Activated CD4-positive, alpha-beta memory T cell treated with anti-CD3 and anti-CD28 coated beads for 36 hours (primary cell): ENCODE measurements around the gene SMIM26. TPM values are rescaled to one million over a fixed set of nuclear protein-coding genes. Genes with fewer than 3 reads are reported as not detected.
"Not testable (repeated sequence)": the region's sequence is repeated elsewhere in the genome, so short reads cannot be mapped to it uniquely, and the experiment has no call there.

Source experiments
- CTCF ChIA-PET: fragments of 350-600 bp; sonication (Branson Sonifier 250); formaldehyde crosslinking; loops from one replicate; lab custom pipeline; 2021; ENCODE audit warnings: antibody characterized with exemption, inconsistent platforms; lab: Charles Lee
- POLR2A ChIA-PET: fragments of 350-600 bp; sonication (Branson Sonifier 250); formaldehyde crosslinking; loops from one replicate; lab custom pipeline; 2021; ENCODE audit warnings: antibody characterized with exemption; lab: Charles Lee
- DNase-seq: peaks from one replicate; pipeline ENCODE4 v3.0.0-alpha.2; 2020
- H3K27ac Mint-ChIP-seq: one replicate; pipeline ENCODE4 v1.8.0; 2021; ENCODE audit warnings: mixed read lengths
- H3K27me3 Mint-ChIP-seq: one replicate; pipeline ENCODE4 v1.8.0; 2021; ENCODE audit warnings: mixed read lengths
- H3K36me3 Mint-ChIP-seq: one replicate; pipeline ENCODE4 v1.8.0; 2021; ENCODE audit warnings: mixed read lengths
- H3K4me1 Mint-ChIP-seq: one replicate; pipeline ENCODE4 v1.8.0; 2021; ENCODE audit warnings: low read depth, mixed read lengths
- H3K4me3 Mint-ChIP-seq: one replicate; pipeline ENCODE4 v1.8.0; 2021; ENCODE audit warnings: mild to moderate bottlenecking, mixed read lengths
- H3K9me3 Mint-ChIP-seq: one replicate; pipeline ENCODE4 v1.8.0; 2021; ENCODE audit warnings: mixed read lengths
- intact Hi-C: fragments of 100-400 bp; cut with micrococcal nuclease; formaldehyde crosslinking; loops from one replicate; pipeline ENCODE4 v1.15.1; 2023
- total RNA-seq, 2 experiments: library from RNA; stranded (reverse); gene quantifications; one replicate each; pipeline ENCODE4 v1.2.3, GENCODE V29; 2021

SMIM26 gene
- 10 to 100 TPM; 56.0 to 59.0 TPM for total RNA-seq

- H3K27ac Mint-ChIP-seq = peak within 1 kb of the TSS; percentile 91
- DNase-seq = peak; percentile 96
- peaks cover 22% of the 10 kb centered on the region for H3K36me3 Mint-ChIP-seq
- CTCF ChIA-PET = interaction anchor here (0.6 kb wide), 1 partner anchor 59 kb away, joined by 3 read pairs; no protein-coding TSS in a partner anchor
- H3K4me3 Mint-ChIP-seq = peak within 1 kb of the TSS; percentile 90
- intact Hi-C loops = loop anchor here (1.0 to 5.0 kb wide), 9 partner anchors 20 to 600 kb away; partner anchors contain the start of genes DZANK1, MGME1, POLR3F and RBBP9
- H3K9me3 Mint-ChIP-seq = no peaks in the 10 kb centered on the region
- peaks cover 11% of the 10 kb centered on the region for H3K4me1 Mint-ChIP-seq
- no peaks in the 10 kb centered on the region for H3K27me3 Mint-ChIP-seq
- POLR2A ChIA-PET = interaction anchor here (0.8 to 3.0 kb wide), 2 partner anchors 59 to 99 kb away, joined by 3 to 14 read pairs; partner anchors contain the start of gene SEC23B
Observed at GRCh38 chr20:18566892-18567738, at the start of gene SMIM26. SMIM26 (plus strand) TSS chr20:18567432; CDS start chr20:18567479, 47 bp downstream.

GRCh38 chr20:18522066-18522465 is 45.2 kb upstream of the SMIM26 start:
- H3K4me3 Mint-ChIP-seq, H3K27ac Mint-ChIP-seq, H3K27me3 Mint-ChIP-seq, H3K9me3 Mint-ChIP-seq, POLR2A ChIA-PET, intact Hi-C loops, DNase-seq, CTCF ChIA-PET, H3K4me1 Mint-ChIP-seq: not testable (repeated sequence)
- H3K36me3 Mint-ChIP-seq = peaks cover 18% of the 10 kb centered on the region

GRCh38 chr20:18523066-18523465 is 44.2 kb upstream of the SMIM26 start:
- DNase-seq = no peak
- Mint-ChIP-seq H3K4me3 (no peak overlapping the region), H3K9me3 (no peaks in the 10 kb centered on the region), H3K27me3 (no peaks in the 10 kb centered on the region), H3K27ac (no peak overlapping the region), H3K4me1 (no peaks in the 10 kb centered on the region), H3K36me3 (peaks cover 25% of the 10 kb centered on the region)
- ChIA-PET POLR2A (no interaction called here), CTCF (no interaction called here)
- intact Hi-C loops = no loop called here

GRCh38 chr20:18524646-18525045 is 42.6 kb upstream of the SMIM26 start:
- H3K27me3 Mint-ChIP-seq = no peaks in the 10 kb centered on the region
- intact Hi-C loops = no loop called here
- H3K4me1 Mint-ChIP-seq = no peaks in the 10 kb centered on the region
- peaks cover 35% of the 10 kb centered on the region for H3K36me3 Mint-ChIP-seq
- POLR2A ChIA-PET = no interaction called here
- H3K9me3 Mint-ChIP-seq = no peaks in the 10 kb centered on the region
- no peak for DNase-seq
- H3K4me3 Mint-ChIP-seq = no peak overlapping the region
- no peak overlapping the region for H3K27ac Mint-ChIP-seq
- CTCF ChIA-PET = no interaction called here

- H3K27me3 Mint-ChIP-seq, H3K4me3 Mint-ChIP-seq, POLR2A ChIA-PET, H3K9me3 Mint-ChIP-seq, intact Hi-C loops, H3K4me1 Mint-ChIP-seq, H3K27ac Mint-ChIP-seq, DNase-seq, CTCF ChIA-PET: not testable (repeated sequence)
- peaks cover 49% of the 10 kb centered on the region for H3K36me3 Mint-ChIP-seq
Observed at GRCh38 chr20:18526761-18527160, 40.5 kb upstream of the SMIM26 start.

GRCh38 chr20:18527339-18527738 is 39.9 kb upstream of the SMIM26 start:
- CTCF ChIA-PET = no interaction called here
- no peaks in the 10 kb centered on the region for H3K9me3 Mint-ChIP-seq
- no peak for DNase-seq

GRCh38 chr20:18527836-18528235 is 39.4 kb upstream of the SMIM26 start:
- Mint-ChIP-seq H3K4me3 (no peak overlapping the region), H3K27me3 (no peaks in the 10 kb centered on the region), H3K9me3 (no peaks in the 10 kb centered on the region), H3K27ac (no peak overlapping the region), H3K4me1 (no peaks in the 10 kb centered on the region), H3K36me3 (peaks cover 60% of the 10 kb centered on the region)
- CTCF ChIA-PET = no interaction called here
- DNase-seq = no peak
- intact Hi-C loops = no loop called here
- POLR2A ChIA-PET = no interaction called here

More at GRCh38 chr20:18527339-18527738, 39.9 kb upstream of the SMIM26 start:
- intact Hi-C loops = no loop called here
- Mint-ChIP-seq H3K27me3 (no peaks in the 10 kb centered on the region), H3K27ac (no peak overlapping the region), H3K4me3 (no peak overlapping the region), H3K36me3 (peaks cover 55% of the 10 kb centered on the region), H3K4me1 (no peaks in the 10 kb centered on the region)
- POLR2A ChIA-PET = no interaction called here

GRCh38 chr20:18529041-18529440 is 38.2 kb upstream of the SMIM26 start:
- H3K27ac Mint-ChIP-seq = no peak overlapping the region
- no peaks in the 10 kb centered on the region for H3K9me3 Mint-ChIP-seq
- no peaks in the 10 kb centered on the region for H3K4me1 Mint-ChIP-seq
- intact Hi-C loops = no loop called here
- peaks cover 70% of the 10 kb centered on the region for H3K36me3 Mint-ChIP-seq
- H3K27me3 Mint-ChIP-seq = no peaks in the 10 kb centered on the region
- CTCF ChIA-PET = no interaction called here
- no peak for DNase-seq
- no peak overlapping the region for H3K4me3 Mint-ChIP-seq
- POLR2A ChIA-PET = no interaction called here

GRCh38 chr20:18532626-18533025 is 34.6 kb upstream of the SMIM26 start:
- ChIA-PET POLR2A (no interaction called here), CTCF (no interaction called here)
- Mint-ChIP-seq H3K4me1 (no peaks in the 10 kb centered on the region), H3K27ac (no peak overlapping the region), H3K27me3 (no peaks in the 10 kb centered on the region), H3K9me3 (no peaks in the 10 kb centered on the region), H3K36me3 (peaks cover 68% of the 10 kb centered on the region), H3K4me3 (no peak overlapping the region)
- intact Hi-C loops = no loop called here
- DNase-seq = no peak

GRCh38 chr20:18533491-18533890 is 33.7 kb upstream of the SMIM26 start:
- CTCF ChIA-PET = no interaction called here
- Mint-ChIP-seq H3K4me3 (no peak overlapping the region), H3K27me3 (no peaks in the 10 kb centered on the region), H3K4me1 (no peaks in the 10 kb centered on the region), H3K27ac (no peak overlapping the region), H3K9me3 (no peaks in the 10 kb centered on the region), H3K36me3 (peaks cover 66% of the 10 kb centered on the region)
- no peak for DNase-seq
- intact Hi-C loops = no loop called here
- POLR2A ChIA-PET = no interaction called here

GRCh38 chr20:18533978-18534644 is 33.1 kb upstream of the SMIM26 start:
- H3K36me3 Mint-ChIP-seq = peaks cover 63% of the 10 kb centered on the region
- no peaks in the 10 kb centered on the region for H3K27me3 Mint-ChIP-seq
- H3K9me3 Mint-ChIP-seq = no peaks in the 10 kb centered on the region
- no peak overlapping the region for H3K4me3 Mint-ChIP-seq
- ChIA-PET CTCF (no interaction called here), POLR2A (no interaction called here)
- intact Hi-C loops = no loop called here
- no peaks in the 10 kb centered on the region for H3K4me1 Mint-ChIP-seq
- no peak for DNase-seq
- H3K27ac Mint-ChIP-seq = no peak overlapping the region

GRCh38 chr20:18537651-18538050 is 29.6 kb upstream of the SMIM26 start:
- Mint-ChIP-seq H3K9me3 (no peaks in the 10 kb centered on the region), H3K4me3 (no peak overlapping the region), H3K4me1 (no peaks in the 10 kb centered on the region), H3K27ac (no peak overlapping the region), H3K36me3 (peaks cover 53% of the 10 kb centered on the region), H3K27me3 (no peaks in the 10 kb centered on the region)
- intact Hi-C loops = no loop called here
- CTCF ChIA-PET = no interaction called here
- no peak for DNase-seq
- POLR2A ChIA-PET = no interaction called here
